Suppressor macrophage (primary cell): Measurements from ENCODE around the gene MIGA1.
A peak's percentile ranks its signal among the peaks of the same experiment; 100 is the strongest.

Experiments used
- DNase-seq, 4 experiments: peaks; one replicate each; pipeline ENCODE4 v3.0.0-alpha.2; 2020 to 2022

Gene MIGA1

DNA sequence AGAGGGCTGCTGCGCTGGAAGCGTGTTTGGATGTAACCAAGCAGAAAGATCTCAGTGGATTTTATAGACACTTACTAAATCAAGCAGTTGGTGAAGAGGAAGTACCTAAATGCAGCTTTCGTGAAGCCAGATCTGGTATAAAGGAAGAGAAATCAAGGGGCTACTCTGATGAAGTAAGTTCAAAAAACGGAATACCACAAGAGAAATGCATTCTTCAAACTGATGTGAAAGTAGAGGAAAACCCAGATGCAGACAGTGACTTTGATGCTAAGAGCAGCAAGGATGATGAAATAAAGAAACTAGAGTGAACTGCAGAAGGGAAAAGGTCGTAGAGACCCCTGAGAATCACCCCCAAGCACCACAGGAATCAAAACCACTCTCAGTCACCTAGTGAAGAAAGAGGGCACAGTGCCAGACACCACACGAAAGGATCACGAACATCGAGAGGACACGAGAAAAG is 68.2 kb downstream of the MIGA1 start:
- DNase-seq = peak in 2 of 4 experiments; percentile 2 to 17

DNA sequence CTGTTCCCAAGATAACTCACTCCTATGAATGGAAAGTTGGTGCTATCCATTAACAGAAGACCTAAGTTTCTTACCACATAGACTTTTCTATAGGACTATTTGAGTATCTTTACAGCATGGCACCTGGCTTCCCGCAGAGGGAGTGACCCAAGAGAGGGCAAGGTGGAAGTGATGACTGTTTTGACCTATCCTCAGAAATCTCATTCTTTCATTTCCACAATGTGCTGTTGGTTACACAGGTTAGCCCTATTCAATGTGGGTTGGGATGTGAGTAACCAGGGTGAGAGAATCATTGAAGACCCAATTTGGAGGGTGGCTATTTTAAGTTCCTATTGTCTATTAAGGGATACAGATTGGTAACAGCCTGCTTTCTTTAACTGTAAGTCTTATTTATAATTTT is 70.6 kb downstream of the MIGA1 start:
- DNase-seq = no peak

DNA sequence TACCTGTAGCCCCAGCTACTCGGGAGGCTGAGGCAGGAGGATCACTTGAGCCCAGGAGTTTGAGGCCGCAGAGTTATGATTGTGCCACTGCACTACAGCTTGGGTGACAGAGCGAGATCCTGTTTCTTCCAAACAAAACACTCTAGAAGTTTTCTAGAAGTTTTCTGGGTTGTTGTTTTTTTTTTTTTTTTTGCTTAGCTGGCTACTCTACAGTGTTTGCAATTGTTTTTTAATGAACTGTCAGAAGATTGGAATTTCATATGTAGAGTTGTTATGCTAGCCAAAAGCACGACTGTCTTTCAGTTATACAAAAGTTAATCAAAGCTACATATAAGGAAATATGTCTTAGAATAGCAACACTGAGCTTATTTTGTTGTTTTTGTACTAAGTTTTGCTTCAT is 78.1 kb downstream of the MIGA1 start:
- no peak for DNase-seq

DNA sequence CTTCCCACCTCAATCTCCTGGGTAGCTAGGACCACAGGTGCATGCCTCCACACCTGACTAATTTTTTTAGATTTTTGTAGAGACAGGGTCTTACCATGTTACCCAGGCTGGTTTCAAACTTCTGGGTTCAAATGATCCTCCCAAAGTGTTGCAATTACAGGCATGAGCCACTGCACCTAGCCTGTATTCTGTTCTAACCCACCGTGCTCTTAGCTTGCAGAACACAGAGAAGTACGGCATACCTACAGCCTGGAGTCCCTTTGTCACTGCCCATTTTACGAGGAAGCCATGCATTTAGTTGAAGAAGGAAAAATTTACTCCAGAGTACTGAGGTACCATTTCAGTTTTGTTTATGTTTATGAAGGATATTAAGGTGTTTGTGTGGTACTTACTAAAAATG is 79.3 kb downstream of the MIGA1 start:
- DNase-seq = no peak

DNA sequence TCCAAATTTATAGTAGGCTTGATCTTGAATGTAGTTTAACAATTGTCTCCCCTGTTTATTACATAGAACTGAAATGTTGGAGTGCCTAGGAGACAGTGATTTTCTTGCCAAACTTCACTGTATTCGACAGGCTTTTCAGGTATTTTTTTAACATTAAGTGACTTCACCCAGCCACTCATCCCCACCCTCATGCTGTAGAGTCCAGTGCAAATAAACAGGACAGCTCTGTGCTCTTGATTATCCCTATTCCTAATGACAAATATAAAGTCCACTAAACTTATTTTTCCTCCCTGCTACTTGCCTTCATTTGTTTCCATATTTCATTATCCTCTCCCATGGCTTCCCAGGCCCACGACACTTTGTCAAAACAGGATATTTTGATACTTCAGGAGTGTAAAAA is 79.8 kb downstream of the MIGA1 start:
- no peak for DNase-seq

DNA sequence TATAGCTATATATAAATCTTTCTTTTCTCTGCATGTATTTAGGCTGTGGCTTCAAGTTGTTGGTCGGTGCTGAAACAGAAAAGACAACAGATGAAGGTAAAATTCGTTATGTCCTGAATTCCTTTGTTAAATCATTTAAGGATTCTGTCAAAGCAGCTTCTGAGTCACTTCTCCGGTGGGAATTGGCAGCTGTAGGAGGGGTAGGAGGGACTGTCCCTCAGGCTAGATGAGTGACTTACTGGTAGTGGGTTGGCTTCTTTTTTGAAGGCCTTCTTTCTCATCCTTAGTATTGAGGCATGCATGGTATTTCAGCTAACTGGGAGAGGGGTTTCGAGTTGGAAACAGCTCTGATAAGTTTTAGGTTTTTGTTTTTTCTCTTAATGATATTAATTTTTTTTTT is 86.8 kb downstream of the MIGA1 start:
- no peak for DNase-seq

DNA sequence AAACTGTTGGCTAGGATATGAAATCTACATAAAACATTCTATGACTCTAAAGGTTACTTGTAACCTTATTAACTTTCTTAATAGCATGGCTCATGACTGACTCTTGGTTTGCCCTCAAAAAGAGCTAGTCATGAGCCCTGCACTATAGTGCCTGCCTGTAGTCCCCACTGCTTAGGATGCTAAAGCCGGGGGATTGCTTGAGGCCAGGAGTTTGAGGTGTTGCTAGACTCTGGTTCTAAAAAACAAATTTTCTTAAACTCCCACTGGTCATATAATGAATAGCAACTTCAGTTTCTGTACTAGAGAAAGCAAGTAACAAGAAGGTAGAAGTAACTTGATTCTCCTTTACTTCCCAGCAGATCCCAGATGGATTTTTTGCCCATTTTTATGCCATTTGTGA is 93.2 kb downstream of the MIGA1 start:
- no peak for DNase-seq

DNA sequence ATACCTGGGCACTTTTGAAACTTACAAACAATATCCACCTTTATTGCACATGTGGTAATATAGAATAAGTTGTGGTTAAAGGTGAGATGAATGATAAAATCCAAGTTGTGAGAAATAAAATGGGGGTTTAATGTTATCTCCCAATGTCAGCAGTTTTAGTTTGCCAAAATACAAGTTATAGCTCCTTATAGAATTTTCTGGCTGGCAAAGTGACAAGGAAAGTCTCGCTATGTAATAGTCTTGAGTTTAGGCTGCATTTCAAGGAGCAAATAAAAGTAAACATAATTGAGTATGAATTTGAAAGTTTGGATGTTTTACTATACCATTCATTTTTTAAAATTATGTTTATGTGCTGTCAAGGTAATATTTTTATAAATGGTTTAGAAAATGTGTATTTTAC is 94.0 kb downstream of the MIGA1 start:
- DNase-seq = no peak

DNA sequence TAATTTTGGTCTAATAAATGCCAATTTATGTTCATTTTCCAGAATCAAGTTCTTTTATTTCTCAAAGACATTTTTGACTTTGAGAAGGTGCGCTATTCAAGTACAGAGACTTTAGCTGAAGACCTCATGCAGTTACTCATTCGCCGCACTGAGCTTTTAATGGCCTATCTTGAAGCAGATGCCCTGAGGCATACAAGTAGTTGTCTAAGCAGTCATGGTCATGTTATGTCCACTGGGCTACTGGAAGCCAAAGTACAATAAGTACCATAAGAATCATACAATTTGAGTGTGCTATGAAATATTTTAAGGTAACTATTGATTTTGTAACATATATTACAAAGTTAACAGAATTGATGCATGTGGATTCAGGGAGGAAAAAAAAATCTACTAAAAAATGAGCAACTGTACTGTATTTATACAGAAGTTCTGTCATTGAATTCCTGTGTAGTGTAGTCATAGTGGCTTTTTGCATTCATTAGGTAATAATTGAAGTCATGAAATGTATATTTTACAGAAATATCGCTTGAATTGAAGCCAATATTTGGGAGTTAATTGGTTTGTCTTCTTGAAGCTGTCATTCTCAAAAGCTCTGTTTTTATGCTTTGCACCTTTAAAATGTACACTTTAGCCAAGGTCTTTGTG is 95.5 kb downstream of the MIGA1 start:
- DNase-seq = no peak

DNA sequence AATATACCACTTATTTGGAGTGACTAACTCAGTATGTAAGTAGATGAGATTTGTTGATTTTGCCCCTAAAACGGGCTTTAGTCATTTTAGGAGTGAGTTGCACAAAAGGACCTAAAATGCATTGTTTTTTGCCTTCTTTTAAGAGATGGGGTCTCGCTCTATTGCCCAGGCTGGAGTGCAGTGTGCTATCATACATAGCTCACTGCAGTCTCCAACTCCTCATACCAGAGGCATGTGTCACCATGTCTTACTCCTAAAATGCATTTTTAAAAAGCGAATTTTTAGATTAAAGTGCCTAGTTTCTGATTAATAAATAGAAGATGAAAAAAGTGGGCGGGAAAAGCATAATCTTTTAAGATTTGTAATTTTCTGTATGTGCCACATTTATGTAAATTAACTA is 97.4 kb downstream of the MIGA1 start:
- DNase-seq = no peak

DNA sequence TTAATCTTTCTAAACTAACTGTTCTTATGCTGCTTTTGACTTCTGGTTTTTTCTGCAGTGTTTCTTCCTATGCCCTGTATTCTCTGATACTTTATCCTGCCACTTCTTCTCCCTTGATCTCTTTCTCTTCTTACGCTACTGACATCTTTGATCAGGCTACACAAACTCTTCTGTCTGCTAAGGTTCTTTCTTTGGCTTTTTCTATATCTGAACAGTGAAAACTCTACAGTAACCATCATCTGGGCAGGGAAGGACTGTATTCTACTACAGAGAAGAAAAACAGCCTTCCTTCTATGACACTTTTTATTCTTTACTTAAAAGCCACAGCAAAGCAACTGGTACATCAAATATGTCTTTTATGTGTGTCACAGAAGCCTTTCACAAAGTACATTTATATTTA is 101.6 kb downstream of the MIGA1 start:
- no peak for DNase-seq

DNA sequence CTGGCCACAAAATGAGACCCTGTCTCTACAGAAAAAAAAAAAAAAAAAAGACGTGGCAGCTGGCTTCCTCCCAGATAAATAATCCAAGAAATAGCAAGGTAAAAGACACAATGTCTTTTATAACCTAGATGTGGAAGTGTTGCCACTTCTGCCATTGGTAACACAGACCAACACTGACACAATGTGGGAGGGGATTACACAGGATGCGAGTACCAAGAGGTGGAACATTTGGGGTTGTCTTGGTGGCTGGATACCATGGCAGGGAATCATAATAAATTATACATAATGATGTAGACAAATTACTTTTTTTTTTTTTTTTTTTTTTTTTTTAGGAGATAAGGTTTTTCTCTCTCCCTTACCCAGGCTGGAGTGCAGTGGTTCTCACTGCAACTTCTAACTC is 103.0 kb downstream of the MIGA1 start:
- no peak for DNase-seq

DNA sequence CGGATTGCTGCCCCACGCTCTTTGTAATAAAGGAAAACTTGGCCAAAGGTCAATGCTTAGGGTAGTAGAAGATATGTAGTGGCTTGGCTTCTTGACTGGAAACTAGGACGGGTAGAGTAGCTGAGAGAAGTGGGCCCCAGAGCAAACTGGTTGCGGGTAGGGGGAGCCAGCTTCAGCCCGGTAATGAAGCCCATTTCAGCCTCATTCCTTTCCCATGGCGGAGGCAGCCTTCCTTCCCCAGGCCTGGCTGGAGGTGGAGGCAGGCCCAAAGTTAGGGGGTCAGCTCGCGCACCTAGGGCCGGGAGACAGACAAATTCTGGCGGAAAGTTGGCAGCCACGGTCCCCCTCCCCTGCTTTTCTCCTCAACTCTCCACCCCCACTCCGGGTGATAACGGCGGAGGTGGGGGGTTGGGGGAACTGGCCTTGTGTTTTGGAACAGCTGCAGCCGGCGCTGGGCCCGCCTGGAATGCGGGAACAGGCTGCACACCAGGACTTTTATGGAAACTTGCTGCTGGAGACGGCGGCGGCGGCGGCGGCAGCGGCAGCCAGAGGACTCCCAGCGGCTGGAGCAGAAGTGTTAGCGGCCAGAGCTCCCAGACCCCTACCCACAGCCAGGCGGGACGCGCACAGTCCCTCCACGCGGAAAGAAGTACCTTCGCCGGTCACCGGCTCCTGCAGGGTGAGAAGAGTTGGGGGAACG is 108.8 kb downstream of the MIGA1 start, which contains the start of gene NEXN:
Gene NEXN, plus strand, starts transcription at position 544 of the 700 bp plus-strand sequence. CDS start 27,483 bp downstream, outside the sequence.
- DNase-seq = peak; percentile 10 to 45 (median 23)

DNA sequence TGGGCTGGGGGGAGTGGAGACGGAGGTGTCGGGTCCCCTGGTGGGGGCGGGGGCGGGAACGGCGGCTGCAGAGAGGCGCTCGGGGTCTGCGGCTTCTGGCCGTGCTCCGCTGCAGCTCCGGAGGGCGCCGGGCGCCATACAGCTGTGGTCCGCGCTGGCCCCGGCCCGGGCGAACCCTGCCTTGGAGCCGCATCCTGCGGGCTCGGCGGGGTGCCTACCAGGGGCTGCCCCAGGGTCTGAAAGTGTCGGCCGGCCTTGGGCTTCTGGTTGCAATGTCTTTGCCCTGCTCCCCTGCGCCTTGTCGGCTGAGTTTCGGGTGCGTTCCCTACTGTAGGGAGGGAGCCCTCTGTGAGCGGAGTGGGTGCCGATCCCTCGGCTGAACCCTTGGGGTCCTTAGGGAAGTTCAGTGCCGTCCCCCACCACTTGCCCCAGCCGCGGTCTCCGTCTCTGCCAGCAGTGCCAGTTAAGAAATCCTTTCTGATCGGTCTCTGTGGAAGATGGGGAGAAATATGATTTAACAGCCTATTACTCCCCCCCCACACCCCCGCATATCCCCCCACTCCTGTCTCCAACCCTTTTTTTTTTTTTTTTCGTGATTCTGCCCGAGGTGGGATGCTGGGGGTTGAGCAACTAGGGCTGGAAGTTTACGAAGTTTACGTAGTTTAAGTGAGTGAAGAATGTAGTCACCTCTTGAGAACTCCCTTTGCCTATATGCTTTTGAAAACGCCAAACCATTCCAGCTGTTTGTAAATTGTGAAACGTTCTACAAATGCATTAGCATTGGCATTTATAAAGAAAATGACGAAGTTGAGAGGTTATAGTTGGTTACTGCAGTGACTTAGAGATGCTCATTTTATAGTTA is 109.6 kb downstream of the MIGA1 start:
- peak; percentile 8 to 47 (median 20) for DNase-seq

DNA sequence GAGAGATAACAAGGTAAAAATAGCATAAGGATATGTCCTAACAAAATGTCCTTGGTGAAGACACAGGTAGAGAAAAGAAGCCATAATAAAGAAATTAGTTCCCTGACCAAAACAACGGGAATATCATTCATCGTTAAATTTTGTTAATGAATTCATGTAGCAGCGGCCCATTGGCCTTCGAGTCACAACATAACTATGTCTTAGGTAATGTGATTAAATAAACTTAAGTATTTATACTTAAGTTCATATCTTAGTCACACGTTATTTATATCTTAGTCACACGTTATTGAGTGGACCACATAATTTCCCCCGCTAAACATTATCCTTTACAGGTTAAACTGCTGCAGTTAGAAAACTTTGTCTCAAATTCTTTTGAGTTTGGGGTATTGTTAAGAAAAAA is 110.2 kb downstream of the MIGA1 start:
- DNase-seq = no peak

DNA sequence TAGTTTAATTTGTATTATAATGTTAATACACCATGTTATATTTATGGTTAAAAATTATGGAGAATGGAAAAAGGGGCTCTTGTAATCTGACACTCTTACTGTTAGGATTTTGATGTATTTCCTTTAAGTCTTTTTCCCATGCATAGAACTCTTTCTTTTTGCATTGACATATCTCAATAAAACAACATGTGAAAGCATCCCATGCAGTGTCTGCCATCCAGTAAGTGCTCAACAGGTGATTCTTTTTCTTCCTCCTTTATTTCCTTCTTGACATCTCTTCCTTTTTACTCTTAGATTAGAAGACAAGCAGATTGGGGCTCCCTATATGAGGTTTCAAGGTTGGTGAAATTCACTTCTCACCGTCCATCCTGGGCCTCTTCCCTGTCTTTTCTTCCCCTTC is 111.8 kb downstream of the MIGA1 start:
- DNase-seq = no peak

DNA sequence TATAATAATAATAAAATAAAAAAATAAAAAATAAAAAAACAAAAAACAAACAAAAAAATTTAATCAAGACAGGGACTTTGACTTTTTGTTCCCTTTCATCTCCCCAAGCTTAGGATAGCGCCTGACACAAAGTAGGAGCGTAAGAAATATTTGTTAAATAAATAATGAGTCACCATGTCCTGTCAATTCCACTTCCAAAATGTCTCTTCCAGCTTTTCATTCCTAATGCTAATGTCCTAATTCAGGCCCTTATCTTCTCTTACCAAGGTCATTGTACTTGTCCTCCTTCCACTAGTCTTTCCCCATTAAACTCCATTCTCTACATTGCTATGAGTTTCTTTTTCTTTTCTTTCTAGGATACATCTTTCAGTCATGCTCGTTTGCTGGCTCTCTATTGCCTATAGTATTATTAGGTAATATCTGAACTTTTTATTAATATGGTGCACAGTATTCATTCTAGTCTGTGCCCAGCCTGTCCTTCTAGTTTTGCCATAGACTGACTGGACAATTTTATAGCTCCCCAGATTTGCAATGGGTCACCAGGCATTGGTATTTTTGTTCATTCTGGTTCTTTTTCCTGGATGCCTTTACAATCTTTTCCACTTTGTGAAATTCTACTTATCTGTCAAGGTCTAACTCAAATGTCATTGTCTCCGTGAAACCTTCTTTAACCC is 120.3 kb downstream of the MIGA1 start:
- DNase-seq = no peak

DNA sequence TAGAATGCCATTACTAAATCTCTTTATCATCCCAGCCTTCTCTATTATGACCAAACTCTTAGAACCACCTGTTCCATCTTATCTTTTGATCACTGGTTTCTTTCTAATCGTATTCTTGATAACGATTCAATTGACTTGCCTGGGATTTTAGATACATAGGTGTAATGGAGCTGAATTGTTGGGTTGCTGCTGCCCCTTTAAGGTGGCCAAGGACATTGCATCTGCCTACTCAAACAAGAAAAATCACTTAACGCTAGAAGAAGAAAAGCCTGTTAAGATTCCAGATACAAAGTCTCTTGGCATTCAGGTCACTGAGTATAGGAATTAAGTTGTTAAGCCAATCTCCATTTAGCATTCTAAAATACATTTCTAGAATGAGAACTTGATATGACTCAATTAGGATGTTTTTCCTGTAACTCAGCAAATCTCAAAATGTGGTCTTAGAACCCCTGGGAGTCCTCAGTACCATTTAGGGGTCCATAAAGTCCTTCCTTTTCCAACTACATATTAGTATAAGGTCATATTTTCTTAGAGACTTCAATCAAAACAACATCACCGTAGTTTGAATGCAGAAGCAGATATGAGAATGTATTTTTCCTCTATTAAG is 121.3 kb downstream of the MIGA1 start:
- DNase-seq = no peak

DNA sequence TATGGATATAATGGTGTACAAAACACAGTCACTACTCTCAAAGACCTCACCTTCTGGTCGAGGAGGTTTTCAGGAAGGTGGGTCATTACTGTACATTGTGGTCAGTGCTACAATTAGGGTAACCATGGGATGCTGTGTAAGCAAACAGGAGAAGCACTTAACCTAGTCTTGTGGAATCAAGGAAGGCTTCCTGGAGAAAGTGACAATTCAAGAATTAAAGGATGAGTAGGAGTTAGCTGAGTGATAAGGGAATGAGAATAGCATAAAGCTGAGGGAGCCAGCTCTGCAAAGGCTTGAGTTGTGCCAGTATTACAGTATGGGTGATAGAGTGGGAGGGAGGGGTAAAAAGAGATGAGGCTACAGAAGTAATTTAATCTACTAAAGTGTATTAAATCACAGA is 126.2 kb downstream of the MIGA1 start:
- no peak for DNase-seq

DNA sequence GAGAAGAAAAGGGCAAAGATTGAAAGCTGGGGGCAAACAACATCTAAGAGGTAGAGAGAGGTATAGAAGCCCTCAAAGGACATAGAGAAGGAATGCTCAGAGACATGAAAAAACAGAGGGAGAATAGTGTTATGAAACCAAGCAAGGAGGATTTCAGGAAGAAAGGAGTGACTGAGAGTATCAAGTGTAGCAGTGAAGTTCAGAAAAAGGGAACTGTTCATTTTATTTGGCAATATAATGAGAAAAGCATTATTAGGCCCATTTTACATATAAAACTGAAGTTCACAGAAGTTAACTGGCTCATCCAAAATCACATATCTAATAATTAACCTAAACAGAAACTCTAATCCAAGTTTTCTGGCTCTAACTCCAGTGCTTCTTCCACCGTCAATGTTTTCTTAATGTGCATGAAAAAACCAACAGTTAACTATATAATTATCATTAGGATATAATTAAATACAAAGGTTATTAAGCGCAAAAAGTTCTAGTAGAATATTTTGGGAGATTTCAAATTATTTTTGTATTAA is 126.6 kb downstream of the MIGA1 start:
- peak in 2 of 4 experiments; percentile 35 to 37 for DNase-seq

DNA sequence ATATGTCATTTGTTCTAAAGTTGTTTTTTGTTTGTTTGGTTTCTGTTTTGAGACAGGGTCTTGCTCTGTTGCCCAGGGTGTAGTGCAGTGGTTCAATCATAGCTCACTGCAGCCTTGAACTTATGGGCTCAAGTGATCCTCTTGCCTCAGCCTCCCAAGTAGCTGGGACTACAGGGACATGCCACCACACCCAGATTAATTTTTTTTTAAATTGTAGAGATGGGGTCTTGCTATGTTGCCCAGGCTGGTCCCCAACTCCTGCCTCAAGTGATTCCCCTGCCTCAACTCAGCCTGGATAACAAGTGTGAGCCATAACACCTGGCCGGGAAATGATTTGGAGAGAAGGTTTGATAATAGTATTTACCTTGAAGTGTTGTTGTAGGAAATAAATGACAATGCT is 127.2 kb downstream of the MIGA1 start:
- DNase-seq = no peak

DNA sequence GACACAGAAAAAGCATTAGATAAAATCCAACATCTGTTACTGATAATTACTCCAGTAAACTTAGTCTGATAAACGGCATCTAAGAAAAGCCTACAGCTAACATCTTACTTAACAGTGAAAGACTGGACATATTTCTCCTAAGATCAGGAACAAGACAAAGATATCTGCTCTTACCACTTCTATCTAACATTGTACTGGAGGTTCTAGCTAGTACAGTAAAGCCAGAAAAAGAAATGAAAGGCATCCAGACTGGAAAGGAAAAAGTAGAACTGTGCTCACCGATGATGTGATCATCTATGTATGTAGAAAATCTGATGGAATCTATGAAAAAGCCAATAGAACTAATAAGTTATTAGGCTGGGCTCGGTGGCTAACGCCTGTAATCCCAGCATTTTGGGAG is 130.7 kb downstream of the MIGA1 start:
- no peak for DNase-seq
